ENCODE results near the gene GPHN. TPM values are rescaled to one million over a fixed set of nuclear protein-coding genes. Genes with fewer than 3 reads are reported as not detected.

The GPHN gene
- total RNA-seq, 1 experiment from 2014 or later: 34.9 TPM

DNA sequence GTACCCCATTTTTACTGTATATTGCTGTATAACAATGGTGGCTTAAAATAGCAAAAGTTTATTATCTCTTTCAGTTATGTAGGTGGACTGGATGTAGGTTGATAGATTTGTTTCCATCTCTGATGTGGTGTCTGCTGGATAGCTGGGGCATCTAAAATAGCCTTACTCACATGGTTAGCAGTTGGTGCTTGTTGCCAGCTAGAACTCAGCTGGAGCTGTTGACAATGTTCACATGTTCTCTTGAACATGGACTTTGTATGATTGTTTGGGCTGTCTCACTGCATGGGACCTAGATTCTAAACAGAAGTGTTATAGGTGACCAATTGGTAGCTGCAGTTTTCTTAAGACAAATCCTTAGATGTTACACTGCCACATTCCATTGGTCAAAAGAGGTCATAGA, 126.9 kb downstream of the GPHN start:
- Mint-ChIP-seq H3K36me3 (ENCODE audit: insufficient read depth, unreplicated experiment) (no peaks in the 10 kb centered on the region), H3K9me3 (ENCODE audit: low read depth, unreplicated experiment) (no peaks in the 10 kb centered on the region), H3K27me3 (ENCODE audit: unreplicated experiment) (no peaks in the 10 kb centered on the region), H3K4me1 (ENCODE audit: low read depth, unreplicated experiment) (peaks cover 9% of the 10 kb centered on the region), H3K4me3 (ENCODE audit: low read depth, unreplicated experiment) (no peak overlapping the region), H3K27ac (ENCODE audit: unreplicated experiment) (no peak overlapping the region)
- intact Hi-C loops (cut with micrococcal nuclease; ENCODE audit: unreplicated experiment): no loop called here
- CTCF ChIA-PET: interaction anchor here (0.9 kb wide), 1 partner anchor 12 kb away, joined by 7 read pairs; no protein-coding TSS in a partner anchor
- BruUV-seq (replicated peaks): no TSS peak
- no peak for DNase-seq
- TF ChIP-seq CTCF (IDR thresholded peaks at IDR 0.05; ENCODE audit: unreplicated experiment): no peak

- CTCF ChIA-PET: interaction anchor here (0.9 kb wide), 1 partner anchor 12 kb away, joined by 7 read pairs; no protein-coding TSS in a partner anchor
- no peak for DNase-seq
- Mint-ChIP-seq H3K36me3 (ENCODE audit: insufficient read depth, unreplicated experiment) (no peaks in the 10 kb centered on the region), H3K4me3 (ENCODE audit: low read depth, unreplicated experiment) (no peak overlapping the region), H3K9me3 (ENCODE audit: low read depth, unreplicated experiment) (no peaks in the 10 kb centered on the region), H3K27me3 (ENCODE audit: unreplicated experiment) (no peaks in the 10 kb centered on the region), H3K4me1 (ENCODE audit: low read depth, unreplicated experiment) (peaks cover 9% of the 10 kb centered on the region), H3K27ac (ENCODE audit: unreplicated experiment) (no peak overlapping the region)
- intact Hi-C loops (cut with micrococcal nuclease; ENCODE audit: unreplicated experiment): no loop called here
- TF ChIP-seq CTCF (IDR thresholded peaks at IDR 0.05; ENCODE audit: unreplicated experiment): no peak
- BruUV-seq (replicated peaks): no TSS peak
Observed at GRCh38 chr14:66635435-66635834, 127.5 kb downstream of the GPHN start.

GRCh38 chr14:66636240-66636639, 128.3 kb downstream of the GPHN start:
- intact Hi-C loops (cut with micrococcal nuclease; ENCODE audit: unreplicated experiment): no loop called here
- no peak for TF ChIP-seq CTCF (IDR thresholded peaks at IDR 0.05; ENCODE audit: unreplicated experiment)
- DNase-seq: no peak
- Mint-ChIP-seq H3K4me1 (ENCODE audit: low read depth, unreplicated experiment) (peaks cover 11% of the 10 kb centered on the region), H3K4me3 (ENCODE audit: low read depth, unreplicated experiment) (no peak overlapping the region), H3K36me3 (ENCODE audit: insufficient read depth, unreplicated experiment) (no peaks in the 10 kb centered on the region), H3K27me3 (ENCODE audit: unreplicated experiment) (no peaks in the 10 kb centered on the region), H3K9me3 (ENCODE audit: low read depth, unreplicated experiment) (no peaks in the 10 kb centered on the region), H3K27ac (ENCODE audit: unreplicated experiment) (no peak overlapping the region)
- BruUV-seq (replicated peaks): no TSS peak
- CTCF ChIA-PET: no interaction called here

- Mint-ChIP-seq H3K9me3 (ENCODE audit: low read depth, unreplicated experiment) (no peaks in the 10 kb centered on the region), H3K36me3 (ENCODE audit: insufficient read depth, unreplicated experiment) (no peaks in the 10 kb centered on the region), H3K27ac (ENCODE audit: unreplicated experiment) (no peak overlapping the region), H3K27me3 (ENCODE audit: unreplicated experiment) (no peaks in the 10 kb centered on the region), H3K4me1 (ENCODE audit: low read depth, unreplicated experiment) (peaks cover 32% of the 10 kb centered on the region), H3K4me3 (ENCODE audit: low read depth, unreplicated experiment) (no peak overlapping the region)
- intact Hi-C loops (cut with micrococcal nuclease; ENCODE audit: unreplicated experiment): no loop called here
- CTCF ChIA-PET: no interaction called here
- no peak for DNase-seq
- no peak for TF ChIP-seq CTCF (IDR thresholded peaks at IDR 0.05; ENCODE audit: unreplicated experiment)
- no TSS peak for BruUV-seq (replicated peaks)
Observed at GRCh38 chr14:66638689-66639088, 130.7 kb downstream of the GPHN start.

Measured in Calu3 (cell line).